Skeletal muscle tissue (tissue), 4 donors: ENCODE data around the gene DNAJC10. TPM values are rescaled to one million over a fixed set of nuclear protein-coding genes. Genes with fewer than 3 reads are reported as not detected.
A peak's percentile ranks its signal among the peaks of the same experiment; 100 is the strongest.

ENCODE experiments used
- H3K27ac ChIP-seq: one replicate; pipeline ENCODE4 v1.7.0; 2013; ENCODE audit warnings: mild to moderate bottlenecking, low read depth, low read length, inconsistent platforms
- H3K27me3 ChIP-seq, 3 donors: one replicate each; pipeline ENCODE4 v1.7.0; 2013; ENCODE audit warnings: low read length in 3 of 3; ENCODE audit not compliant: control insufficient read depth in 3 of 3, insufficient read depth in 3 of 3
- H3K36me3 ChIP-seq, 3 donors: one replicate each; pipeline ENCODE4 v1.7.0; 2013; ENCODE audit warnings: low read length in 3 of 3; ENCODE audit not compliant: control insufficient read depth in 3 of 3, insufficient read depth in 3 of 3
- H3K4me1 ChIP-seq, 3 donors: one replicate each; pipeline ENCODE4 v1.7.0; 2013; ENCODE audit warnings: low read length in 3 of 3, mild to moderate bottlenecking in 3 of 3; ENCODE audit not compliant: control insufficient read depth in 3 of 3, insufficient read depth in 3 of 3
- H3K4me3 ChIP-seq, 3 donors: one replicate each; pipeline ENCODE4 v1.7.0; 2013; ENCODE audit warnings: low read length in 3 of 3
- H3K9ac ChIP-seq, 3 donors: one replicate each; pipeline ENCODE4 v1.7.0; 2013; ENCODE audit warnings: low read length in 3 of 3, mild to moderate bottlenecking in 3 of 3, moderate library complexity in 2 of 3, low read depth in 1 of 3
- H3K9me3 ChIP-seq, 3 donors: one replicate each; pipeline ENCODE4 v1.7.0; 2013; ENCODE audit warnings: low read length in 3 of 3; ENCODE audit not compliant: control insufficient read depth in 3 of 3
- total RNA-seq: library from RNA; depleted of rRNA; stranded (reverse); fragments of >200 nt; gene quantifications from one replicate; pipeline ENCODE4 v1.2.3, GENCODE V29; 2014
- donor health status: Osteomylitis.

DNAJC10 gene
- total RNA-seq, 1 donor from 2014 or later = 27.1 TPM

GRCh38 chr2:182694189-182694588 is 21.9 kb upstream of the DNAJC10 start:
- H3K4me1 ChIP-seq = no peaks in the 10 kb centered on the region
- no peaks in the 10 kb centered on the region for H3K9me3 ChIP-seq
- no peak overlapping the region for H3K4me3 ChIP-seq
- no peaks in the 10 kb centered on the region for H3K36me3 ChIP-seq
- H3K27me3 ChIP-seq = no peaks in the 10 kb centered on the region
- no peak overlapping the region for H3K27ac ChIP-seq
- H3K9ac ChIP-seq = no peak overlapping the region

DNA sequence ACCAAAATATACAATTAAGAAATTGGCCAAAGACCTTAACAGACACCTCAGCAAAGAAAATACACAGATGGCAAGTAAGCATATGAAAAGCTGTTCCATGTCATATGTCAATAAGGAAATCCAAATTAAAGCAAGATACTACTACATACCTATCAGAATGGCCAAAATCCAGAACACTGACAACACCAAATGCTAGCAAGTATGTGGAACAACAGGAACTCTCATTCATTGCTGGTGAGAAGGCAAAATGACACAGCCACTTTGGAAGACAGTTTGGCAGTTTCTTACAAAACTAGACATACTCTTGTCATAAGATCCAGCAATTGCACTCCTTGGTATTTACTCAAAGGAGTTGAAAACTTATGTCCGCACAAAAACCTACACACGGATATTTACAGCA is 20.3 kb upstream of the DNAJC10 start:
- H3K36me3 ChIP-seq = no peaks in the 10 kb centered on the region
- no peaks in the 10 kb centered on the region for H3K27me3 ChIP-seq
- H3K27ac ChIP-seq = no peak overlapping the region
- no peak overlapping the region for H3K9ac ChIP-seq
- H3K4me1 ChIP-seq = no peaks in the 10 kb centered on the region
- H3K9me3 ChIP-seq = no peaks in the 10 kb centered on the region
- H3K4me3 ChIP-seq = no peak overlapping the region

DNA sequence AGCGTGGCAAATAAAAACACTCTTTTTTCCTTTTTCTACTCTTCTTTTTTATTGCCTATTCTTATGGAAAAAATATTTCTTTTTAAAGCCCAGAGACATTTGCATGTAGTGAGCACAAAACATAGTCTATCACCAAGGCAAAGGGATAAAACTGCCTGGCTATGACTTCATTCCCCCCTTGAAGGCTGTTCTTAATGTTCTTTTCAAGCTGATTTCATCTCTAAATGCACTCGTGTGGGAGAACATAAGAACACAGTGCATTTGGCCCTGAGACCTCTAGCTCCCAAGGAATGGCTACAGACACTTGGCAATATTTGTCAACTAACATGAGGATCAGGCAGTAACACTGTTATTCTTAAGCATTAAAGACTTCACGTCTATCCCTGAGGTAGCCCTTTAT is 17.4 kb upstream of the DNAJC10 start:
- Histone ChIP-seq H3K36me3 (no peaks in the 10 kb centered on the region), H3K4me1 (no peaks in the 10 kb centered on the region), H3K9ac (no peak overlapping the region), H3K27me3 (no peaks in the 10 kb centered on the region), H3K9me3 (no peaks in the 10 kb centered on the region), H3K4me3 (no peak overlapping the region), H3K27ac (no peak overlapping the region)

GRCh38 chr2:182705761-182706160 is 10.3 kb upstream of the DNAJC10 start:
- Histone ChIP-seq H3K4me1 (no peaks in the 10 kb centered on the region), H3K36me3 (no peaks in the 10 kb centered on the region), H3K27ac (no peak overlapping the region), H3K9ac (no peak overlapping the region), H3K27me3 (no peaks in the 10 kb centered on the region), H3K4me3 (no peak overlapping the region), H3K9me3 (no peaks in the 10 kb centered on the region)

DNA sequence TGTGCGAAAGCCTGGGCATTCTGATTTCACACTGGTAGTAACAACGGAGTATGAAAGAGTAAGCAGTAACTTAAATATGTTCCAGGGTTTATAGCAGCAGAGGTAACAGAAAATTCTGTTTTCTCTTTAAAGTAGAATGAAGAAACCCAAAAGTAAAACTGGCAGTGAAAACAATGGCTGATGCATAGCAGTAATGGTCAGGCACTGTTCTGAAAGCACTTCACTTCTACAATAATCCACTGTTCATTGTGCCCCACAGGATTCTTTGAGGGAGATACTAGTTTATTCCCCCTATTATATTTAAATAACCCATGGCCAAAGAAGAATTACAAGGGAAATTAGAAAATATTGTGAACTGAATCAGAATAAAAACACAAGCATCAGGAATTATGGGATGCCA is 9.3 kb upstream of the DNAJC10 start:
- Histone ChIP-seq H3K4me3 (no peak overlapping the region), H3K36me3 (no peaks in the 10 kb centered on the region), H3K9me3 (no peaks in the 10 kb centered on the region), H3K4me1 (no peaks in the 10 kb centered on the region), H3K9ac (no peak overlapping the region), H3K27me3 (no peaks in the 10 kb centered on the region), H3K27ac (no peak overlapping the region)

DNA sequence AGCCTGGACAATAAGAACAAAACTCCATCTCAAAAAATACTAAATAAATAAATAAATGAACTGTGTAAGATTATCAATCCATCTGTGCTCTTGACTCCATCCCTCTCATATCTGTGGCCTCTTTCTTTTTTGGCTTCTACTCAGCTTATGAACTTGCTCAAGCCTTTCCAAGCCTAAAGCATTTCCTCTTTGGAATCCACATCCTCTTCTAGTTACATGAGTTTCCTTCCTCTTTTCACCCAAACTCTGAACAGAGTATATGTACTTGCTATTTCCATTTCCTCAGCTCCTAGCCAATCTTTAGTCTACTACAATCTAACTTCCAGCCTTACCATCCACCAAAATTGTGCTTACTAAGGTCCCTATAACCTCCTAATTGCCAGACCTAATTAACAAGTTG is 2.5 kb upstream of the DNAJC10 start:
- no peaks in the 10 kb centered on the region for H3K9me3 ChIP-seq
- no peaks in the 10 kb centered on the region for H3K27me3 ChIP-seq
- no peak overlapping the region for H3K27ac ChIP-seq
- peaks cover 0 to 11% (median 8%) of the 10 kb centered on the region in 3 donors for H3K4me1 ChIP-seq
- no peak overlapping the region for H3K9ac ChIP-seq
- H3K4me3 ChIP-seq = no peak overlapping the region
- no peaks in the 10 kb centered on the region for H3K36me3 ChIP-seq

DNA sequence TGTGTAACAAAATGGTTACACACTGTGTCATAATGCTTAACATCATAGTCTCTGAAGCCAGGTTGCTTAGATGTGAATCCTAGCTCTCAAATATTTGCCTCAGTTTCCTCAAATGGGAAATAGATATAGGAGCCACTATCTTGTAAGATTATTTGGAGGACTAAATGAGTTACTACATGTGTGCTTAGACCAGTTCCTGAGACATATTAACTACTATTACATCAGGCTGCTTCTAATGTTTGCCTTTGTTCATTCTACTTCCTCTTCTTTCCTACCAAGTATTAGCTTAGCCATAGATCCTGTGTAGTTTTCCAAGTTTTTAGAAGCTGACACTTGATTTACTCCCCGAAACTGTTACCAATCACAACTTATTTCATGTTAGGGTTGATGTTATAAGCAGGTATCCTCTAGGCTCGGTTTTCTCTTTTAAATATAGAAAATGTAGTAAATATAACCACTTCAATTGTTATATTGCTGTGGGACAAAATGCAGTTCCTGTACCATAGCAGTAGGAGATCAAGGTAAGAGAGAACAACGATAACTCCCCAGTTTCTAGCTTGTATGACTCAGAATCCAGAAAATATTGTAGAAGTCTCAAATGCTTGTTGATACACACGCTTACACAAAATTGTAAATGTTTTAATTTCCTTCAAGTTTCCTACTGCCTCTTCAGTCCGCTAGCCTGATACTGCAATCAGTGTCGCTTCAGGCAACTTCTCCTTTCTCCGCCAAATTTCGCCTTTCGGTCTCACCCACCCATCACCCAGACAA is 751 bp upstream of the DNAJC10 start:
- no peaks in the 10 kb centered on the region for H3K9me3 ChIP-seq
- peaks cover 0 to 11% (median 8%) of the 10 kb centered on the region in 3 donors for H3K4me1 ChIP-seq
- H3K27me3 ChIP-seq = no peaks in the 10 kb centered on the region
- H3K36me3 ChIP-seq = peaks cover 0 to under 1% (median under 1%) of the 10 kb centered on the region in 3 donors
- peak overlapping the region; percentile 65 to 88 (median 84) for H3K9ac ChIP-seq
- peak overlapping the region; percentile 91 to 99 (median 92) for H3K4me3 ChIP-seq
- H3K27ac ChIP-seq = peak overlapping the region; percentile 49

- no peaks in the 10 kb centered on the region for H3K27me3 ChIP-seq
- peak overlapping the region; percentile 91 to 99 (median 92) for H3K4me3 ChIP-seq
- peaks cover 0 to 6% (median 2%) of the 10 kb centered on the region in 3 donors for H3K36me3 ChIP-seq
- no peaks in the 10 kb centered on the region for H3K9me3 ChIP-seq
- peak overlapping the region; percentile 49 for H3K27ac ChIP-seq
- peaks cover 0 to 11% (median 8%) of the 10 kb centered on the region in 3 donors for H3K4me1 ChIP-seq
- H3K9ac ChIP-seq = peak overlapping the region; percentile 65 to 88 (median 84)
These were observed 558 bp downstream of the DNAJC10 start for GRCh38 chr2:182716650-182716979.

DNA sequence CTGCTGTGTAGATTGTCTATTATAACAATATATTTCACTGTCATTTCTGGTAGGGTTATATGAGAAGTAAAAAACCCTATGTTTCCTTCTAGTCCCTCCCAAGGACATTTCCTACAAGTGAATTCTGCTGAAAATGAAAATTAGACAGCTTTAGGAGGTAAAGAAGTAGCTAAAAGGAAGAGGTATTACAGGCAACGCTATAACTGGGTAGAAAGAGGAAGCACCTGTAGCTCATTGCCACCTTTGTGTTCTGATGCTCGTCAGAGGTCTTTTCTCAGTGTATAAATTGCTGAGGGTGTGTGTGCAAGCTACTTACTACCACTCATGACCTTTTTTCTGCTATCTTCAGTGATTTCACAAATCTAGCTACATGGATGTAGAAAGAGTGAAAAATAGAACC is 1.4 kb downstream of the DNAJC10 start:
- Histone ChIP-seq H3K27me3 (no peaks in the 10 kb centered on the region), H3K9ac (peak overlapping the region in 1 of 3 donors; percentile 88), H3K4me1 (peaks cover 0 to 11% (median 8%) of the 10 kb centered on the region in 3 donors), H3K27ac (no peak overlapping the region), H3K4me3 (no peak overlapping the region), H3K9me3 (no peaks in the 10 kb centered on the region), H3K36me3 (peaks cover 0 to 6% (median 2%) of the 10 kb centered on the region in 3 donors)

- Histone ChIP-seq H3K9me3 (no peaks in the 10 kb centered on the region), H3K4me3 (no peak overlapping the region), H3K4me1 (peaks cover 0 to 11% (median 8%) of the 10 kb centered on the region in 3 donors), H3K27me3 (no peaks in the 10 kb centered on the region), H3K9ac (no peak overlapping the region), H3K27ac (no peak overlapping the region), H3K36me3 (peaks cover 0 to 6% (median 2%) of the 10 kb centered on the region in 3 donors)
These were observed 1.8 kb downstream of the DNAJC10 start for GRCh38 chr2:182717816-182718215.
